DMS 273 treated with DMSO at 0.1 percent for 48 hours (cell line): ENCODE results near the gene COLQ.
A peak's percentile ranks its signal among the peaks of the same experiment; 100 is the strongest.
"Not testable (repeated sequence)": the region's sequence is repeated elsewhere in the genome, so short reads cannot be mapped to it uniquely, and the experiment has no call there.

Experiments
- DNase-seq: peaks from one replicate; lab custom pipeline; 2025; lab: John Stamatoyannopoulos, UW

Gene COLQ

GRCh38 chr3:15521573-15521965 is at the start of gene COLQ:
Gene COLQ, minus strand, starts transcription at chr3:15521706. Its CDS starts 81 bp downstream, at chr3:15521625.
- no peak for DNase-seq

- no peak for DNase-seq
Observed at GRCh38 chr3:15563190-15563589, 41.7 kb upstream of the COLQ start.

DNA sequence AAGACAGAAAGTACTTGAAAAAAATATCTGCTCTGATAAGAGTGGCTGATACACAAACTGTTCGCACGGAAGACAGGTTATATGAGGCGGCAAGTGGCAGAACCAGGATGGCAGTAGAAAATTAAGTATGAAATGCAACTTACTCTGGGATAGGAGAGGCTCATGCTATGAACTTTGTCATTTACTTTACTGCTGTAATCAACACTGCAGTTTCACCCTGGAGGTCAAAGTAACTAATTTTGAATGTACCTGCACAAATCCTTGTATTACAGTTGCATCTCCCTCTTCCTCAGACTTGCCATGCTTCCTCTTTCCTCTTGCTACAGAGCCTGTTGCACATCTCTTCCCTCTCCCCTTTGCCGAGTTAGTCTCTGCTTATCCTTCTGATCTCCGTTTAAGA is 41.1 kb upstream of the COLQ start:
- no peak for DNase-seq

- DNase-seq, result no peak
Observed at GRCh38 chr3:15558581-15558980, 37.1 kb upstream of the COLQ start.

GRCh38 chr3:15557511-15557946 is 36.0 kb upstream of the COLQ start:
- DNase-seq, result peak; percentile 5

DNA sequence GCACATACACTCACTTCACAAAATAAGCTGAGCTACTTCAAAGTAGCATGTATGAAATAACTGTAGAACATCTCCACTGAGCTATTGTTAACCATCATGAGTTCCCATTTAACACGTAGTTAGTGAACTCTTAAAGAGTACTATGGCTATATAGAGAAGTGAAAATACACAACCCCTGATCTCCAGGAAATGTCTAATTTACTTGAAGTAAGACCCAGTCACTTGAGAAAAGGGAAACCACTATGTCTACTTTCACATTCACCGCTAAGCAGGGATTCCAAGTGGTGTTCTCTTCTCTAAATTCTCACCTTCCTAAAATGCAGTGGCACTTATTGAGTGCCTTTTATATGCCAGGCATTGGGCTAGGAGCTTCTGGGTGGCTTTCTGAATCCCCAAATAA is 35.0 kb upstream of the COLQ start:
- no peak for DNase-seq

- no peak for DNase-seq
Observed at GRCh38 chr3:15553749-15554148, 32.2 kb upstream of the COLQ start.

- no peak for DNase-seq
Observed at GRCh38 chr3:15551902-15552301, 30.4 kb upstream of the COLQ start.

- no peak for DNase-seq
Observed at GRCh38 chr3:15549846-15550245, 28.3 kb upstream of the COLQ start.

DNA sequence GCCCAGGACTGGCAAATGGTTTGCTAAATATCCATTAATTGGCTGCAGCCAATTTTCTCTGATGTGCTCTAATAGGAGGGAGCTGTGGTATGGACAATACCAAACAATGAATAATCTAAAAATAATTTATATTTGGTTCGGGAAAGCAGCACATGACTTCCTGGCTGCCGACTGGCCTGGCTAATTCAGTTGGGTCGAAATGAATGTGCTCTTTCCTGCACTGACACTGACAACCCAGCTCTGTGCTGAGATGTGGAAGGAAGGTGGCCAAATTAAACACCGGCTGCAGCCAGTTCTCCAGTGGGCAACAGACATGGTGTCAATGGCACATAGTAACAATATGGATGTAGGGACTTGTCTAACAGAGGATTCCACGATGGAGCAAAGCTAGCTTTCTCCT is 21.1 kb upstream of the COLQ start:
- DNase-seq, result no peak

DNA sequence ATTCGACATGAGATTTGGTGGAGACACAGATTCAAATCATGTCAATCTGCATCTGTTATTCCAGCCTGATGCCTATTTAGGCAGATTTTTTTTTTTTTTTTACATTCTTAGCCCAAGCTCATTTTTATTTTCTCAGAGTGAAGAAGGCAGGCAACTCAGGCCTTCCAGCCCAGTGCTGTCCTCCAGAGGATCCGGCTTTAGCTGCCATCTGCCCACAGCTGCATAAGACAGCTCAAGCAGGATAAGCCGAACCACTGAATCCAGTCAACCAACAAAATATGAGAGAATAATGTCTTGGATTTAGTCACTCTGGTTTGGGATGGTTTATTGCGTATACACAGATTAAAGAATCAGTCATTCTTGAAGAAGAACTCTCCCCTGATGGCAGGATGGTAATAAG is 19.9 kb upstream of the COLQ start:
- DNase-seq, result no peak

DNA sequence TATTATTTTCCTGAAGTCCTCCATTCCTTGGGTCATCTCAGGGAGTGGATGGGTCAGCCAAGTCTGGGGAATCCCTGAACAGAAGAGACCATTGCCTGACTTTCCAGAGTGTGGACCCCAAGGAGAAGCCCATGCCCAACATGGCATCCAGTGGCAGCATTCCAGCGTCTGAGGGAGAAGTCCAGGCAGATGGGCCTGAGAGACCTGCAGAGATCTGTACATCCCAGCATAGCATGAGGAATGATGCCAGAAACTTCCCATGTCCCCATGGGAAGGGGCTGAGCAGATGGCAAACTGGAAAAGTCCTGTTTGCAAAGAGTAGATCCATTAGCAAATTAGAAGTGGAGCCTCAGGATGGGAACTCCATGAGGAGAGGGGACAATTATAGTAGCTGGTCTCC is 17.6 kb upstream of the COLQ start:
- DNase-seq, result peak; percentile 20

GRCh38 chr3:15538345-15538744 is 16.8 kb upstream of the COLQ start:
- DNase-seq, result no peak

DNA sequence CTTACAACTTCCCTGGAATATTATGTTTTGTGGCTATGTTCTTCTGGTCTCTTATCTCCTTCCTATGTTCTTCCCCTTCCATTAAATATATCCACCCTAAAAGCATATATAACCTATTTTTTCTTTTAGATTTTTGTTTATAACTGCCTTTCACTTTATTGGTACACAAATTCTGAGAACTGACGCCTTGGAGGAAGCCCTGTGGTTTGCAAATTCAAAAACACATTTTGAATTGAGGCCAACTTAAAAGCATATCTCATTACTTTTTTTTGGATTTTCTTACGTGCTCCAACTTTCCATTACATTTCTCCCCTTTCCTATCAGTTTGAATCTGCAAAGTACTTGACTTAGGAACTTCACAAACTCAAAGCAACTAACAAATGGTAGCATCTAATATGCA is 15.3 kb upstream of the COLQ start:
- no peak for DNase-seq

DNA sequence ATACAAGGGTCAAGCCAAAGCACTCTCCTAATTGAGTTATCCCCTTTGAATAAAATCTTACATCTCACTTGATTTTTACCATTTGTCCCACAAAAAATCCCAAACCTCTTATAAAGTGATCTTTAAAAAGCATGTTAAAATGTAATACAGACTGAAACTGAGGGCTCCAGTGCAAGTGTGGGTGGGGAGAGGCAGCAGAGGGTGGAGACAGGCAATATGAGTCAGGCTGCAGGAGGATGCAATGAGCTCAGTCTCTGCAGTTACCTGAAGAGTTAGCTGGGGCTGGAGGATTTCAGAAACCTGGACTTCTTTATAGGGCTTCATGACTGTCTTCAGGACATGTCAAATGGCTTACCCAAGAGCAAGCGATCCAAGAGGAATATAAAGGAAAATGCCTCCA is 14.2 kb upstream of the COLQ start:
- no peak for DNase-seq

DNA sequence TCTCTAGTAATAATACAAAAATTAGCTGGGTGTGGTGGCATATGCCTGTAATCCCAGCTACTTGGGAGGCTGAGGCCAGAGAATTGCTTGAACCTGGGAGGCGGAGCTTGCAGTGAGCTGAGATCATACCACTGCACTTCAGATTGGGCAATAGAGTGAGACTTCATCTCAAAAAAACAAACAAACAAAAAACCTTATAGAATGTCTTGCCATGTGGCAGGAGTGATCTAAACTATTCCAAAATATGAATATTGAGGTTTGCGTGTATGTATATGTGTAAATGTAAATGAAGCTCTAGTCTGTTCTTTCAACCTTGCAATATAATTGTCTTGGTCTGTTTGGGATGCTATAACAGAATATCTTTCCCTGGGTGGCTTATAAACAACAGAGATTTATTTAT is 11.1 kb upstream of the COLQ start:
- not testable (repeated sequence) for DNase-seq

- DNase-seq, result no peak
Observed at GRCh38 chr3:15531346-15531745, 9.8 kb upstream of the COLQ start.

DNA sequence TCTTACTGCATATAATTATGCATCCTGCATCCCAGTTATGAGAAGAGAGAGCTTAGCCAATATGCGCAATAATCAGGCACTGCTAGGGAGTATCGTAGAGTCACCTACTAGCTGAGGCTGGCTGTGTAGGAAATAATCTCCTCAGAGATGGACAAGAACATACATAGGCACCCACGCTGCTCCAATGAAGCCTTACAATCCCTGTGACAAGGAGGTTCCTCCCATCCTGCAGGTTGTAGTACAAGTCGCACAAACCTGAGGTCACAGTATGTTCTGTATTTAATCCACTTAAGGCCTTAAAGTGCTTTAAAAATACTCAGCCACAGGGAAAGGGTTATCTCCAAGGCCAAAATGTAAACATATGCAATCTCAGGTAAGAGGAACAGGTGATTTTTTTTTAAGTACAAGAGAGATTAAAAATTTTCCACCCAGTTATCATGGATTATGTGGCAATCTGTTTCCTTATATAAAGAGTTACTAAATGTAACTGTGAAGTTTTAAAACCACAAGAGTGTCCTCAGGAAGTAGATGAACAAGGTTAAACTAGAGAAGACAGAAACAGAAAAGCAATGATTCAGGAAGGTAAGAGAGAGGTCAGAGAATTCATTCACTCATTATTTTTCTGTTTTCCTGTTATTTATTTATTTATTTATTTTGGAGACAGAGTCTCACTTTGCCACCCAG is 7.5 kb upstream of the COLQ start:
- DNase-seq, result no peak

GRCh38 chr3:15527031-15527459 is 5.5 kb upstream of the COLQ start:
- DNase-seq, result no peak

DNA sequence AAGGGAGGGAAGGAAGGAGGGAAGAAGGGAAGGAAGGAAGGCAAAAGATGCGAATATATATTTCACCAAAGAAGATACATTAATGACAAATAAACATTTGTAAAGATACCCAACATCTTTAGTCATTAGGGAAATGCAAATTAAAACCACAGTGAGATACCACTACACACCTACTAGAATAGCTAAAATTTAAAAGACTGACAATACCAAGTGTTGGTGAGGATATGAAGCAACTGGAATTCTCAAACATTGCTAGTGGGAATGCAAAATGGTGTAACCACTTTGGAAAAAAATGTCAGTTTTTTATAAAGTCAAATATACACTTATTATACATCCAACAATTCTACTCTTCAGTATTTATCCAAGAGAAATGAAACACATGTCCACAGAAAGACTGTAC is 4.3 kb upstream of the COLQ start:
- no peak for DNase-seq

DNA sequence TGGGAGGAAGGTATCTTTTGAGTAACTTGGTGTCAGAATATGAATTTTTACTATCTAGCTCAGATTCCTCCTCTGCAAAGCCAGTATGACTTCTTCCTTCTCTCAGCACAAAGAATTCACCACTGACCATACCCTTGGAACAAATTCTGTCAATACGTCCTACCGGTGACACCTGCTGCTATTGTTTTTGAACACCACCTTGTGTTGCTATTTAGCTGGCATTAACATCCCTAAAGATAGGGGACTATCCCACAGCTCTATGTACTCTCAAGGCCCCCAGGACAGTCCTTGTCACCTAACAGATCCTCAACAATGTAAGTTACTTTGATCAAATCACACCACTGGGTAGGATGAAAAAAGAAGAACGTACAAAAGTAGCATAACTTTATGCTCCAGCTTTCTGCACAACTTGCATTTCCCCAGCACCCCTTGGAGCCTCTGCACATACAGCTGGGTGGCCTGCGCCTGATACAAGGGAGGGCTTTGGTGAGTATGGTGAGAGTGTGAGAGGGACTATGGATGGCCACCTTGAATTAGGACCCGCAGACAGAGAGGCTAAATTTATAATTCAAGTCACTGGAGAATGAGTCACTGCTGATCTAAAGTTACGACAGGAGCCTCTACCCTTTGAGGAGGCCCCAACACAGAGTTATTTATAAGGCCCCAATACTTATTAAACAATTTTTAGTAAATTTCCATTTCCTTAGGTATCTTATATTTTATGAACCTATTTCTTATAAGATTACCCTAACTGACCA is 2.3 kb upstream of the COLQ start:
- no peak for DNase-seq

GRCh38 chr3:15522016-15522415 is 510 bp upstream of the COLQ start:
- DNase-seq, result no peak

- DNase-seq, result no peak
Observed at GRCh38 chr3:15520804-15521572, 518 bp downstream of the COLQ start.
